Amniotic epithelial cell (primary cell): ENCODE results near the gene NAP1L3.

Experiments used
- DNase-seq: peaks from one replicate; pipeline ENCODE4 v3.0.0-alpha.2; 2010; ENCODE audit warnings: low read depth

The NAP1L3 gene

GRCh38 chrX:93673056-93673868 is at the start of gene NAP1L3:
Gene NAP1L3, minus strand, starts transcription at chrX:93673578. Its CDS starts 274 bp downstream, at chrX:93673304.
- peak; percentile 68 for DNase-seq

DNA sequence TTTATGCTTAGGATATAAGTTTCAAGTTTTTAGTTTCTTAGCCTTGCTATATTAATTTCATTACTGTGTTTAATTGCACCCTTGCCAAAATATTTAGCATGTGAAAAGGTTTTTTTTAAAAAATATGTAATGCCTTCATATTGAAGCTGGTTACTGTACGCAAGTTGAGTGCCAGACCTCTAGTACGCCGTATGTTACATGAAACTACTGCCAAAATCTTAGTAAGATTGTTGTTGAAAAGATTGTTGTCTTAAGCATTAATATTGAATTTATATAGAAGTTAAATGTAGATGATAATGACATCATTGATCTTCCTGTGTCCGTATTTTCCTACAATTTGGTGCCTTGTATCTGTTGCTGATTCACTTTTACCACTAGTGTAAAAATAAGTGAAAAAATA is 37.7 kb upstream of the NAP1L3 start:
- no peak for DNase-seq

DNA sequence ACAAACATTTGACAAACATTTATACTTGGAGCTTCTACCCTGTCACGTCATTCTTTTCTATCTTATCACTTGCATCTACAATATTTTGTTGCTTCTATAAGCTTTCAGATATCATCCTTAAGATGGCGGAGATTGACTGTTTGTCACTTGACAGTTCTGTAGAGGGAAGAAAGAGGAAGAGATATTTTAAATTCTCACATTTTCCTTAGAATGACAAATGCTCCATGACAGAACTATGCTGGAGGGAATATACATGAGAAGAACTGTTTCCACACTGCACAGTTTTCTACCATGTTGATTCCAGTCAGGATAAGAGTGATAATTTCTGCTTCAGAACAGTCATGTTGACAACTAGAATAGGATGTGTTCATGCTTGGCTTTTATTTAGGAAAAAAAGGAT is 30.3 kb upstream of the NAP1L3 start:
- no peak for DNase-seq

DNA sequence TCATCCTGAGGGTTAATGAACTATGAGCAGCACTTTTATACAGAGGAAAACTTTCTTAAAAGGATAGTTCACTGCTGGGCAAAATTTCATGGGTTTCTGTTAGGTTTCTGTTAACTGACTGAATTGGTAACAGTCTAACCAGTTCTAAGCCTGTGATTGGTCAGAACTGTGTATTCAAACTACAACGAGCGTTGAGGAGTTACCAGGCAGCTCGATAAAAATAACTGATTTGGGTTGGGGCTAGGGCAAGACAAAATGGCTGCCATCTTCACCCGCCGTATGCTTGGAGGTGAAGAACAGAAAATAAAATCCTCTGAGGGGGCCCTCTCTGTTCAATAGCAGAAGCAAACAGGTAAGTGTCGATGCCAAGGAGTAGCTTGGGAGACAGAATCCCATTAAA is 22.6 kb upstream of the NAP1L3 start:
- no peak for DNase-seq

- peak; percentile 53 for DNase-seq
Measured at GRCh38 chrX:93673869-93674271, 492 bp upstream of the NAP1L3 start, which contains the start of gene FAM133A. Gene FAM133A, plus strand, starts transcription at chrX:93674206. Its CDS starts 35,214 bp downstream, at chrX:93709420.

DNA sequence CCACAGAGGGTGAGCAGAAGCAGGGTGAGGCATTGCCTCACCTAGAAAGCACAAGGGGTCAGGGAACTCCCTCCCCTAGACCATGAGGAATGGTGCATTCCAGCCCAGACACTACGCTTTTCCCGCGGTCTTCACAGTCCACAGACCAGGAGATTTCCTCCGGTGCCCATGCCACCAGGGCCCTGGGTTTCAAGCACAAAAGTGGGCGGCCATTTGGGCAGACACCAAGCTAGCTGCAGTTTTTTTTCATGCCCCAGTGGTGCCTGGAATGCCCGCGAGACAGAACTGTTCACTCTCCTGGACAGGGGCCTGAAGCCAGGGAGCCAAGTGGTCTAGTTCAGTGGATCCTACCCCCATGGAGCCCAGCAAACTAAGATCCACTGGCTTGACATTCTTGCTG is 12.8 kb downstream of the NAP1L3 start:
- no peak for DNase-seq

- no peak for DNase-seq
Measured at GRCh38 chrX:93649381-93649780, 24.0 kb downstream of the NAP1L3 start.

DNA sequence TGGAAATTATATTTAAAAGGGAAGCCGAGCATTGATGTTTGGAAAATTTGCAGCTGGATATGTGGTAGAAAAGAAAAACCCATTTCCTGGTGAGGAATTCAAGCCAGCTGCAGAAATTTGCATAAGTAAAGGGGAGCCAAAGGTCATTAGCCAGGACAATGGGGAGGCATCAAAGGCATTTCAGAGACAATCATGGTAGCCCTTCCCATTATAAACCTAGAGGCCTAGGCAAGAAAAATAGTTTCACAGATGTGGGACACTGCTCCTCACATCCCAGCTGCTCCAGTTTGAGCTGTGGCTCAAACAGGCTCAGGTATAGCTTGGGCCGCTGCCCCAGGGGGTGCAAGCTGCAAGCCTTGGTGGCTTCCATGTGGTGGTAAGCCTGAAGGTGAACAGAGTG is 35.8 kb downstream of the NAP1L3 start:
- DNase-seq, result no peak
